Astrocyte (in vitro differentiated cells and primary cell): ENCODE data around the gene IL20. TPM values are rescaled to one million over a fixed set of nuclear protein-coding genes. Genes with fewer than 3 reads are reported as not detected.
"Not testable (repeated sequence)": the region's sequence is repeated elsewhere in the genome, so short reads cannot be mapped to it uniquely, and the experiment has no call there.

ENCODE experiments used
- DNase-seq: peaks from one replicate; pipeline ENCODE4 v3.0.0-alpha.2; 2010; ENCODE audit warnings: low read depth
- FAIRE-seq: peaks from 2 replicates; lab custom pipeline; 2011; peaks lifted over from hg19 to GRCh38; lab: Jason Lieb, UNC
- H2AFZ ChIP-seq: 2 replicates; pipeline ENCODE4 v1.6.0; 2012; ENCODE audit warnings: low read depth, low read length, inconsistent platforms
- H3K27ac ChIP-seq: 2 replicates; pipeline ENCODE4 v1.5.1; 2011; ENCODE audit warnings: low read depth, low read length, inconsistent platforms
- H3K27me3 ChIP-seq: 2 replicates; pipeline ENCODE4 v1.6.0; 2011; ENCODE audit warnings: low read length, inconsistent platforms; ENCODE audit not compliant: insufficient read depth
- H3K36me3 ChIP-seq: 2 replicates; pipeline ENCODE4 v1.5.1; 2011; ENCODE audit warnings: low read length, inconsistent platforms; ENCODE audit not compliant: insufficient read depth
- H3K4me1 ChIP-seq: 2 replicates; pipeline ENCODE4 v1.5.1; 2011; ENCODE audit warnings: low read length, inconsistent platforms; ENCODE audit not compliant: insufficient read depth
- H3K4me2 ChIP-seq: 2 replicates; pipeline ENCODE4 v1.6.0; 2012; ENCODE audit warnings: low read length, inconsistent platforms
- H3K4me3 ChIP-seq: 2 replicates; pipeline ENCODE4 v1.5.1; 2011; ENCODE audit warnings: low read depth, mild to moderate bottlenecking, low read length, inconsistent platforms; ENCODE audit not compliant: insufficient read depth
- H3K79me2 ChIP-seq: 2 replicates; pipeline ENCODE4 v1.6.0; 2012; ENCODE audit warnings: mild to moderate bottlenecking, low read length, inconsistent platforms; ENCODE audit not compliant: insufficient read depth
- H3K9ac ChIP-seq: 2 replicates; pipeline ENCODE4 v1.6.0; 2012; ENCODE audit warnings: mild to moderate bottlenecking, low read length, inconsistent platforms
- H3K9me3 ChIP-seq: 2 replicates; pipeline ENCODE4 v1.5.1; 2012; ENCODE audit warnings: low read depth, mild to moderate bottlenecking, low read length, inconsistent platforms; ENCODE audit not compliant: insufficient read depth
- H4K20me1 ChIP-seq: 2 replicates; pipeline ENCODE4 v1.6.0; 2012; ENCODE audit warnings: low read length, inconsistent platforms; ENCODE audit not compliant: insufficient read depth
- H3K27ac Mint-ChIP-seq: one replicate; pipeline ENCODE4 v1.8.0; 2021; ENCODE audit warnings: mild to moderate bottlenecking, mixed read lengths; ENCODE audit not compliant: unreplicated experiment
- H3K27me3 Mint-ChIP-seq: one replicate; pipeline ENCODE4 v1.8.0; 2021; ENCODE audit warnings: low read depth, mixed read lengths; ENCODE audit not compliant: unreplicated experiment
- H3K36me3 Mint-ChIP-seq: one replicate; pipeline ENCODE4 v1.8.0; 2021; ENCODE audit warnings: low read depth, mixed read lengths; ENCODE audit not compliant: unreplicated experiment
- H3K4me1 Mint-ChIP-seq: one replicate; pipeline ENCODE4 v1.8.0; 2021; ENCODE audit warnings: low read depth, mixed read lengths; ENCODE audit not compliant: unreplicated experiment
- H3K4me3 Mint-ChIP-seq: one replicate; pipeline ENCODE4 v1.8.0; 2021; ENCODE audit warnings: mild to moderate bottlenecking, moderate library complexity, mixed read lengths; ENCODE audit not compliant: unreplicated experiment
- H3K9me3 Mint-ChIP-seq: one replicate; pipeline ENCODE4 v1.8.0; 2021; ENCODE audit warnings: mild to moderate bottlenecking, mixed read lengths; ENCODE audit not compliant: unreplicated experiment
- CTCF ChIP-seq: IDR thresholded peaks from 2 replicates; pipeline ENCODE4 v1.5.1; 2011; ENCODE audit warnings: low read depth, mild to moderate bottlenecking, inconsistent platforms, low read length, moderate library complexity; ENCODE audit not compliant: insufficient read depth
- EZH2 ChIP-seq: IDR thresholded peaks from 2 replicates; pipeline ENCODE4 v1.6.1; 2012; ENCODE audit warnings: mild to moderate bottlenecking, low read length, inconsistent platforms; ENCODE audit not compliant: insufficient read depth
- total RNA-seq: library from RNA; stranded (reverse); gene quantifications from 2 replicates; pipeline ENCODE4 v1.2.1, GENCODE V29; 2021

Gene IL20
- total RNA-seq, 1 donor from 2014 or later, result not detected

GRCh38 chr1:206850401-206850800 lies 15.0 kb upstream of the IL20 start:
- DNase-seq, result no peak
- no peaks in the 10 kb centered on the region for H4K20me1 ChIP-seq
- no peak overlapping the region for H3K27ac ChIP-seq
- H2AFZ ChIP-seq, result no peak overlapping the region
- no peak overlapping the region for H3K4me2 ChIP-seq
- Mint-ChIP-seq H3K9me3 (peaks cover 11% of the 10 kb centered on the region), H3K27me3 (peaks cover 6% of the 10 kb centered on the region), H3K27ac (no peak overlapping the region), H3K36me3 (no peaks in the 10 kb centered on the region), H3K4me1 (no peaks in the 10 kb centered on the region), H3K4me3 (no peak overlapping the region)
- H3K79me2 ChIP-seq, result no peaks in the 10 kb centered on the region
- peaks cover 8% of the 10 kb centered on the region for H3K27me3 ChIP-seq
- H3K36me3 ChIP-seq, result no peaks in the 10 kb centered on the region
- TF ChIP-seq CTCF, result no peak
- TF ChIP-seq EZH2, result no peak
- no peaks in the 10 kb centered on the region for H3K9me3 ChIP-seq
- H3K9ac ChIP-seq, result no peak overlapping the region
- no peaks in the 10 kb centered on the region for H3K4me1 ChIP-seq
- no peak overlapping the region for H3K4me3 ChIP-seq
- no peak for FAIRE-seq

GRCh38 chr1:206851341-206852010 lies 13.9 kb upstream of the IL20 start:
- Histone ChIP-seq H3K27me3 (peaks cover 8% of the 10 kb centered on the region), H3K79me2 (no peaks in the 10 kb centered on the region), H3K4me3 (no peak overlapping the region), H2AFZ (no peak overlapping the region), H3K36me3 (no peaks in the 10 kb centered on the region), H4K20me1 (no peaks in the 10 kb centered on the region), H3K27ac (no peak overlapping the region), H3K4me1 (no peaks in the 10 kb centered on the region), H3K4me2 (no peak overlapping the region), H3K9me3 (no peaks in the 10 kb centered on the region), H3K9ac (no peak overlapping the region)
- peak; percentile 85 for DNase-seq
- Mint-ChIP-seq H3K4me1 (no peaks in the 10 kb centered on the region), H3K9me3 (peaks cover 11% of the 10 kb centered on the region), H3K36me3 (no peaks in the 10 kb centered on the region), H3K27me3 (peaks cover 8% of the 10 kb centered on the region), H3K27ac (no peak overlapping the region), H3K4me3 (no peak overlapping the region)
- FAIRE-seq, result no peak
- TF ChIP-seq EZH2 (no peak), CTCF (no peak)

GRCh38 chr1:206852662-206853061 lies 12.8 kb upstream of the IL20 start:
- H3K27ac Mint-ChIP-seq, H3K4me1 ChIP-seq, H3K27ac ChIP-seq, H2AFZ ChIP-seq, DNase-seq, H3K36me3 Mint-ChIP-seq, H3K4me3 Mint-ChIP-seq, H4K20me1 ChIP-seq, H3K27me3 ChIP-seq, H3K4me1 Mint-ChIP-seq, H3K9me3 ChIP-seq, H3K36me3 ChIP-seq, FAIRE-seq, H3K79me2 ChIP-seq, H3K9ac ChIP-seq, H3K4me2 ChIP-seq, H3K4me3 ChIP-seq: not testable (repeated sequence)
- peaks cover 19% of the 10 kb centered on the region for H3K27me3 Mint-ChIP-seq
- H3K9me3 Mint-ChIP-seq, result peaks cover 11% of the 10 kb centered on the region

- FAIRE-seq, H3K9ac ChIP-seq, DNase-seq, H3K79me2 ChIP-seq, H3K27ac ChIP-seq, H3K36me3 ChIP-seq, H3K4me1 ChIP-seq, H3K36me3 Mint-ChIP-seq, H3K4me3 Mint-ChIP-seq, H3K4me1 Mint-ChIP-seq, H3K9me3 ChIP-seq, H3K4me3 ChIP-seq, H3K27ac Mint-ChIP-seq, H2AFZ ChIP-seq, H3K27me3 ChIP-seq, H4K20me1 ChIP-seq, H3K4me2 ChIP-seq: not testable (repeated sequence)
- H3K9me3 Mint-ChIP-seq, result peaks cover 11% of the 10 kb centered on the region
- peaks cover 19% of the 10 kb centered on the region for H3K27me3 Mint-ChIP-seq
Measured at GRCh38 chr1:206853696-206854095, 11.7 kb upstream of the IL20 start.
